Activated B cell treated with CpG ODN at 0.5 μM for 24 hours (primary cell): ENCODE results near the gene SWAP70. TPM values are rescaled to one million over a fixed set of nuclear protein-coding genes. Genes with fewer than 3 reads are reported as not detected.
A peak's percentile ranks its signal among the peaks of the same experiment; 100 is the strongest.

Experiments
- ATAC-seq: fragments of 200-7000 bp; cut with Tn5 transposase; one replicate; pipeline ENCODE4 v1.10.0; 2021; ENCODE audit warnings: low read depth, mild to moderate bottlenecking, moderate library complexity
- CTCF ChIA-PET: fragments of 350-600 bp; sonication (Branson Sonifier 250); formaldehyde crosslinking; loops from one replicate; lab custom pipeline; 2021; ENCODE audit warnings: antibody characterized with exemption; lab: Charles Lee
- POLR2A ChIA-PET: fragments of 350-600 bp; sonication (Branson Sonifier 250); formaldehyde crosslinking; loops from one replicate; lab custom pipeline; 2021; ENCODE audit warnings: antibody characterized with exemption; lab: Charles Lee
- DNase-seq: peaks from one replicate; pipeline ENCODE4 v3.0.0; 2022
- H3K27ac Mint-ChIP-seq: one replicate; pipeline ENCODE4 v1.8.0; 2020; ENCODE audit warnings: mixed read lengths
- H3K27me3 Mint-ChIP-seq: one replicate; pipeline ENCODE4 v1.8.0; 2021; ENCODE audit warnings: mixed read lengths
- H3K36me3 Mint-ChIP-seq: one replicate; pipeline ENCODE4 v1.8.0; 2021; ENCODE audit warnings: low read depth, mixed read lengths
- H3K4me1 Mint-ChIP-seq: one replicate; pipeline ENCODE4 v1.8.0; 2021; ENCODE audit warnings: mixed read lengths
- H3K4me3 Mint-ChIP-seq: one replicate; pipeline ENCODE4 v1.8.0; 2020; ENCODE audit warnings: mild to moderate bottlenecking, mixed read lengths
- H3K9me3 Mint-ChIP-seq: one replicate; pipeline ENCODE4 v1.8.0; 2020; ENCODE audit warnings: mixed read lengths
- intact Hi-C: fragments of 100-400 bp; cut with micrococcal nuclease; formaldehyde crosslinking; loops from one replicate; pipeline ENCODE4 v1.15.1; 2024
- total RNA-seq: library from RNA; stranded (reverse); gene quantifications from 2 replicates; pipeline ENCODE4 v1.2.3, GENCODE V29; 2022
- TF ChIP-seq, protein P1 (sequence below): fragments of 200-600 bp; IDR thresholded peaks from one replicate; pipeline ENCODE4 v1.8.0; 2022; ENCODE audit warnings: antibody characterized with exemption, mild to moderate bottlenecking

Gene SWAP70
- total RNA-seq, 1 donor from 2014 or later: 288 TPM

- TF ChIP-seq, protein P1, sequence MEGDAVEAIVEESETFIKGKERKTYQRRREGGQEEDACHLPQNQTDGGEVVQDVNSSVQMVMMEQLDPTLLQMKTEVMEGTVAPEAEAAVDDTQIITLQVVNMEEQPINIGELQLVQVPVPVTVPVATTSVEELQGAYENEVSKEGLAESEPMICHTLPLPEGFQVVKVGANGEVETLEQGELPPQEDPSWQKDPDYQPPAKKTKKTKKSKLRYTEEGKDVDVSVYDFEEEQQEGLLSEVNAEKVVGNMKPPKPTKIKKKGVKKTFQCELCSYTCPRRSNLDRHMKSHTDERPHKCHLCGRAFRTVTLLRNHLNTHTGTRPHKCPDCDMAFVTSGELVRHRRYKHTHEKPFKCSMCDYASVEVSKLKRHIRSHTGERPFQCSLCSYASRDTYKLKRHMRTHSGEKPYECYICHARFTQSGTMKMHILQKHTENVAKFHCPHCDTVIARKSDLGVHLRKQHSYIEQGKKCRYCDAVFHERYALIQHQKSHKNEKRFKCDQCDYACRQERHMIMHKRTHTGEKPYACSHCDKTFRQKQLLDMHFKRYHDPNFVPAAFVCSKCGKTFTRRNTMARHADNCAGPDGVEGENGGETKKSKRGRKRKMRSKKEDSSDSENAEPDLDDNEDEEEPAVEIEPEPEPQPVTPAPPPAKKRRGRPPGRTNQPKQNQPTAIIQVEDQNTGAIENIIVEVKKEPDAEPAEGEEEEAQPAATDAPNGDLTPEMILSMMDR: no peak
- intact Hi-C loops: no loop called here
- CTCF ChIA-PET: no interaction called here
- no peak overlapping the region for H3K4me3 Mint-ChIP-seq
- no peaks in the 10 kb centered on the region for H3K9me3 Mint-ChIP-seq
- peak overlapping the region; percentile 71 for H3K27ac Mint-ChIP-seq
- DNase-seq (no peak), ATAC-seq (no peak)
- no peaks in the 10 kb centered on the region for H3K27me3 Mint-ChIP-seq
- H3K36me3 Mint-ChIP-seq: peaks cover 25% of the 10 kb centered on the region
- H3K4me1 Mint-ChIP-seq: peaks cover 20% of the 10 kb centered on the region
- POLR2A ChIA-PET: interaction anchor here (0.6 to 1.2 kb wide), 5 partner anchors 23 to 786 kb away, joined by 3 to 6 read pairs (median 4); no protein-coding TSS in a partner anchor
These were observed 124.2 kb downstream of the SWAP70 start for GRCh38 chr11:9787981-9788521.

DNA sequence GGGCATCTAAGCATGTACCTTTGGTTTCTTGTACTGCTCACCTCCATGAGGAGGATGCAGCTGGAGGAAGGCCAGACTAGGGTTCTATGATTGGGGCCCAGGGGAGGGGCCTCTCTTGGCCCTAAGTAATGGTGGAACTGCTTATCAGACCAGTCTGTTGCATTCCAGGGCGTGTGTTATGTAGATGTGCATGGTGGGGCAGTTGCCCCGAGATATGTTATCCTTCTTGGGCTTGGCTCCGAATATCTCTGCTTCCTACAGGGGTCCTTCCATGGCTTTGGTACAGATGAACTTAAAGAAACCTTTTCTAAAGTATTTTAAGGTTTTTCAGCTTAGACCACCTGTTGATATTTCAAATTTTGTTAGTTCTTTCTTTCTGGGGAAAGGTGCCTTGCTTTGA, 126.0 kb downstream of the SWAP70 start:
- DNase-seq (no peak), ATAC-seq (no peak)
- Mint-ChIP-seq H3K4me3 (no peak overlapping the region), H3K9me3 (no peaks in the 10 kb centered on the region), H3K4me1 (peaks cover 20% of the 10 kb centered on the region), H3K36me3 (peaks cover 17% of the 10 kb centered on the region), H3K27ac (peak overlapping the region; percentile 50), H3K27me3 (no peaks in the 10 kb centered on the region)
- TF ChIP-seq, protein P1: no peak
- CTCF ChIA-PET: no interaction called here
- POLR2A ChIA-PET: no interaction called here
- intact Hi-C loops: no loop called here

DNA sequence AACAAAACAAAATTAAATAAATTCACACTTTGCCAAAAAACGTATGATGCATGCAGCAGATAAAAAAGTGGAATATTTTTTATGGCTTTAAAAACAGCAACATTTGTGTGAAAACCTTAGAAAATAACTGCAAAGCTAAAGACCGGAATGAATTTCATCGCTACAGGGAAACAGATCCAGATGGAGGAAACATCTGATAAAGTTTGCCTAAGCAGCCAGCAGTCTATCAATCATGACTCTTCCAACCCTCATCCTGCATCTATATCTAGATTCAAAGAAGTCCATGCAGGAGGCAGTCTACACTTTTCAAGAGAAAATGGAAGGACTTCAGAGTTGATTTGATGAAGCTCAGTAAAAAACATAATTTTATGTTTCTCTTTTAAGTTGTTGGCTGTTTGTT, 126.8 kb downstream of the SWAP70 start:
- ChIA-PET CTCF (no interaction called here), POLR2A (no interaction called here)
- TF ChIP-seq, protein P1: no peak
- Mint-ChIP-seq H3K9me3 (no peaks in the 10 kb centered on the region), H3K4me3 (no peak overlapping the region), H3K4me1 (peaks cover 20% of the 10 kb centered on the region), H3K27ac (no peak overlapping the region), H3K27me3 (no peaks in the 10 kb centered on the region), H3K36me3 (peaks cover 13% of the 10 kb centered on the region)
- no peak for ATAC-seq
- intact Hi-C loops: no loop called here
- DNase-seq: no peak

GRCh38 chr11:9796266-9796665, 132.4 kb downstream of the SWAP70 start:
- no peaks in the 10 kb centered on the region for H3K27me3 Mint-ChIP-seq

DNA sequence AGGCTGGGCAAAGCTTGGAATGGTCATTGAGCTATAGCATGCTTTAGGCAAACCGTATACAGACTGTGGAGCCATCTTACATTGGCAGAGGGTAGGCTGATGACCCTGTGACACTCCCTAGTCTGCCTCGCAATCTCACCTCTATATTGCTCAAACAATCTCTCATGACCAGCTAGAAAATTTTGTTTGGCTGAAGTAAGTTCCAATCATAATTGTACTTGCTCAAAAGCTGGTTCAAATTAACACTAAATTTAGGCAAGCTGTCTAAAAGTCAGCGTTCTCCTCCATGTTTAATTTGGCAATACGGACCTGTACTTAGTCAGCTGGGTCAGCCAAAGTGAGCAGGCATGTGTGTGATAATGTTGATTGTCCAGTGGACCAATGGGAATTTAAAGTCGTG, 133.0 kb downstream of the SWAP70 start:
- Mint-ChIP-seq H3K4me3 (no peak overlapping the region), H3K4me1 (peaks cover 2% of the 10 kb centered on the region), H3K27ac (no peak overlapping the region), H3K9me3 (no peaks in the 10 kb centered on the region), H3K27me3 (no peaks in the 10 kb centered on the region), H3K36me3 (peaks cover 8% of the 10 kb centered on the region)
- DNase-seq (no peak), ATAC-seq (no peak)
- intact Hi-C loops: no loop called here
- TF ChIP-seq, protein P1: no peak
- POLR2A ChIA-PET: no interaction called here
- CTCF ChIA-PET: no interaction called here

More at GRCh38 chr11:9796266-9796665, 132.4 kb downstream of the SWAP70 start:
- H3K27ac Mint-ChIP-seq: no peak overlapping the region
- intact Hi-C loops: no loop called here
- DNase-seq (no peak), ATAC-seq (no peak)
- CTCF ChIA-PET: no interaction called here
- H3K9me3 Mint-ChIP-seq: no peaks in the 10 kb centered on the region
- H3K4me1 Mint-ChIP-seq: peaks cover 2% of the 10 kb centered on the region
- peaks cover 11% of the 10 kb centered on the region for H3K36me3 Mint-ChIP-seq
- H3K4me3 Mint-ChIP-seq: no peak overlapping the region
- TF ChIP-seq, protein P1: no peak
- POLR2A ChIA-PET: no interaction called here
